ENCODE measurements around the gene AOPEP.

GRCh38 chr9:95010431-95010838 lies 283.9 kb downstream of the AOPEP start:
- TF ChIP-seq CTCF (IDR thresholded peaks at IDR 0.05; ENCODE audit: low read depth, low read length, poor library complexity, severe bottlenecking) (no peak), EZH2phosphoT487 (IDR thresholded peaks at IDR 0.05; ENCODE audit: borderline replicate concordance, low read length) (no peak)

All from DOHH2 (cell line).